K562 (cell line): ENCODE data around the gene TMEM273. TPM values are rescaled to one million over a fixed set of nuclear protein-coding genes. Genes with fewer than 3 reads are reported as not detected.

Experiments
- CCNT2 ChIP-seq: IDR thresholded peaks from 2 replicates; pipeline ENCODE4 v1.6.1; 2011; ENCODE audit warnings: borderline replicate concordance, low read depth, mild to moderate bottlenecking, moderate library complexity, mixed read lengths, low read length; ENCODE audit not compliant: insufficient read length; ENCODE audit errors: extremely low read depth
- CEBPG ChIP-seq, 3 experiments: fragments of 200-800 bp in 1 of 3; sonication (Bioruptor generic) in 1 of 3; sonication (generic) in 1 of 3; formaldehyde crosslinking in 1 of 3; IDR thresholded peaks in 2 of 3; conservative IDR thresholded peaks in 1 of 3; 2 replicates each; pipeline versions ENCODE4 v1.6.1 to v1.8.0; 2016 to 2022; ENCODE audit warnings: missing compliant biosample characterization in 2 of 3, missing genetic modification characterization in 2 of 3, mild to moderate bottlenecking in 1 of 3, missing genetic modification reagents in 1 of 3
- E2F4 ChIP-seq: sonication (generic); formaldehyde crosslinking; IDR thresholded peaks from 2 replicates; pipeline ENCODE4 v1.8.0; 2022; ENCODE audit warnings: mild to moderate bottlenecking, low read depth, missing genetic modification reagents
- FIP1L1 ChIP-seq: fragments of 200-400 bp; formaldehyde crosslinking; IDR thresholded peaks from 2 replicates; pipeline ENCODE4 v1.6.1; 2018; ENCODE audit warnings: mild to moderate bottlenecking, low read depth, low read length; ENCODE audit not compliant: poor library complexity, severe bottlenecking
- GABPA ChIP-seq: fragments of 200-800 bp; sonication (Bioruptor generic); conservative IDR thresholded peaks from 2 replicates; pipeline ENCODE4 v1.6.1; 2016; ENCODE audit warnings: low read depth, missing genetic modification characterization, missing compliant biosample characterization
- GATAD2A ChIP-seq: fragments of 450-650 bp; IDR thresholded peaks from 2 replicates; pipeline ENCODE4 v1.6.1; 2017
- HDAC2 ChIP-seq: fragments of 450-650 bp; IDR thresholded peaks from 2 replicates; pipeline ENCODE4 v1.6.1; 2016; ENCODE audit warnings: mild to moderate bottlenecking
- HEY1 ChIP-seq: fragments of 250-450 bp; sonication (Bioruptor Pico); IDR thresholded peaks from 2 replicates; pipeline ENCODE4 v1.5.0; 2020; ENCODE audit warnings: mild to moderate bottlenecking, moderate library complexity, borderline replicate concordance
- HNRNPH1 ChIP-seq: fragments of 200-400 bp; formaldehyde crosslinking; optimal IDR thresholded peaks from 2 replicates; pipeline ENCODE3; 2017; ENCODE audit warnings: low read depth, mild to moderate bottlenecking, low read length, moderate library complexity
- IRF9 ChIP-seq: fragments of 450-650 bp; IDR thresholded peaks from 2 replicates; pipeline ENCODE4 v1.6.1; 2016; ENCODE audit warnings: missing biosample characterization, missing genetic modification characterization
- KDM1A ChIP-seq, 2 experiments: fragments of 450-650 bp; IDR thresholded peaks; 2 replicates each; pipeline ENCODE4 v1.6.1; 2016; ENCODE audit warnings: mild to moderate bottlenecking in 2 of 2
- MEF2A ChIP-seq: IDR thresholded peaks from 2 replicates; pipeline ENCODE4 v1.6.1; 2011; ENCODE audit warnings: low read depth, mild to moderate bottlenecking, low read length, moderate library complexity; ENCODE audit not compliant: control insufficient read depth
- MTA1 ChIP-seq: fragments of 450-650 bp; IDR thresholded peaks from 2 replicates; pipeline ENCODE4 v1.6.1; 2017; ENCODE audit warnings: borderline replicate concordance
- NR3C1 ChIP-seq: sonication (generic); formaldehyde crosslinking; IDR thresholded peaks from 2 replicates; pipeline ENCODE4 v1.8.1; 2022; ENCODE audit warnings: missing genetic modification reagents
- PTRF ChIP-seq: fragments of 450-650 bp; IDR thresholded peaks from 2 replicates; pipeline ENCODE4 v1.6.1; 2016; ENCODE audit warnings: mild to moderate bottlenecking, missing genetic modification characterization, missing compliant biosample characterization
- SMC3 ChIP-seq: conservative IDR thresholded peaks from 2 replicates; pipeline ENCODE4 v1.6.1; 2011; ENCODE audit warnings: low read depth, low read length, improper control_type of control experiment; ENCODE audit not compliant: insufficient read depth
- TEAD1 ChIP-seq, 2 experiments: fragments of 450-650 bp in 1 of 2; sonication (generic) in 1 of 2; formaldehyde crosslinking; IDR thresholded peaks; 2 replicates each; pipeline versions ENCODE4 v1.4.0 to v1.8.0; 2020 to 2022; ENCODE audit warnings: mild to moderate bottlenecking in 2 of 2, missing genetic modification reagents in 1 of 2
- THRAP3 ChIP-seq: fragments of 450-650 bp; IDR thresholded peaks from 2 replicates; pipeline ENCODE4 v1.6.1; 2016; ENCODE audit warnings: mild to moderate bottlenecking, inconsistent platforms, borderline replicate concordance
- XRCC3 ChIP-seq: fragments of 450-650 bp; IDR thresholded peaks from 2 replicates; pipeline ENCODE4 v1.6.1; 2017; ENCODE audit warnings: mild to moderate bottlenecking, moderate library complexity
- ZBTB17 ChIP-seq: fragments of 450-650 bp; formaldehyde crosslinking; IDR thresholded peaks from 2 replicates; pipeline ENCODE4 v1.4.0; 2020; ENCODE audit warnings: mild to moderate bottlenecking
- ZBTB43 ChIP-seq: sonication (generic); formaldehyde crosslinking; IDR thresholded peaks from 2 replicates; pipeline ENCODE4 v1.8.0; 2023; ENCODE audit warnings: mild to moderate bottlenecking, missing genetic modification reagents
- ZNF324 ChIP-seq: fragments of 250-450 bp; sonication (Bioruptor Pico); IDR thresholded peaks from 2 replicates; pipeline ENCODE4 v1.4.0; 2020; ENCODE audit warnings: mild to moderate bottlenecking
- ZNF445 ChIP-seq: fragments of 250-450 bp; sonication (Bioruptor Pico); IDR thresholded peaks from 2 replicates; pipeline ENCODE4 v1.4.0; 2020; ENCODE audit warnings: low read depth, mild to moderate bottlenecking, moderate library complexity
- polyA plus RNA-seq, 8 experiments: library from polyadenylated mRNA; depleted of rRNA in 4 of 8; stranded (reverse) in 5 of 8; unstranded in 3 of 8; fragments of >200 nt; fragmentation: Nextera tagmentation in 2 of 8; fragmentation: Illumina TruSeq in 1 of 8; extraction: Ambion mirVana in 2 of 8; extraction: Trizol in 1 of 8; gene quantifications; 2 replicates each; pipeline versions ENCODE4 v1.2.1 to v1.2.3, GENCODE V29; 2011 to 2014; ENCODE audit warnings: inconsistent platforms in 1 of 8, missing spikeins in 1 of 8
- total RNA-seq, 7 experiments: library from RNA; depleted of rRNA in 6 of 7; stranded (reverse); fragments of >200 nt in 6 of 7; fragmentation: Illumina TruSeq in 2 of 7; extraction: Trizol in 2 of 7; gene quantifications; 2 replicates each; pipeline versions ENCODE4 v1.2.1 to v1.2.3, GENCODE V29; 2011 to 2021; ENCODE audit warnings: low replicate concordance in 1 of 7
- TF ChIP-seq, protein P1 (sequence below): fragments of 450-650 bp; IDR thresholded peaks from 2 replicates; pipeline ENCODE4 v1.6.1; 2017; ENCODE audit warnings: antibody characterized with exemption

The TMEM273 gene
- total and polyA plus RNA-seq, 9 of the 15 experiments (the other 6 are each of a cell fraction or from before 2014, with no cell fraction given), result 39.2 to 131 (median 95.6) TPM

DNA sequence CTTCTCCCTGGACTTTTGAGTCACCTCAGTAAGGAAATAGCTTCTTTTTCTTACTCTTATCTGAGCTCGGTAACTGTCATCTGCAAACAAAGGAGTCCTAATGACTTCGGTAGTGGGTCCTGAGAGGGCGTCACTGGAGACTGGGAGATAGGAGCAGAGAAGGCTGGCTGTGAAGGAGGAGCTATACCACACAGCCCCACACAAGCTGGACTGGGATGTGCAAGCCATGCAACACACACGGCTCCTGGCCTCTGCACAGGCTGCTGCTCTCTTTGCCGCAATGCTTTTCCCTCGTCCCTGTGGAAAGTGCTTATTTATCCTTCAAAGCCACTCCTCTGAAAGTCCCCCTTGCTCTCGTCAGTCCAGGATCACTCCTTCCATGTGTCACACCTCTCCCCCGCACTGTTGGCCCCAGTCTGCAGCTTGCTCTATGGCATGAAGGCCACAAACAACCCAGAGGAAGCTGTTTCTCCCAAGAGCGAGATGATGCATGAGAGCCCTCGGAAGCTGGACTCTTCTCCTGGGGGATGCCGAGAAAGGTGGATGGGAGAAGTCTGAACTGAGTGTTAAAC lies 14.9 kb downstream of the TMEM273 start (continued):
- TF ChIP-seq GATAD2A, result peak; percentile 73; the same call in 1 of the 2 replicates
- no peak for TF ChIP-seq E2F4 (CRISPR knock-in tag)
- TF ChIP-seq ZBTB17 (CRISPR knock-in tag), result no peak
- TF ChIP-seq GABPA, result peak; percentile 36; the same call in 1 of the 2 replicates
- TF ChIP-seq ZNF324 (CRISPR knock-in tag), result 0 out of 2 replicates have a peak, but pooled peaks have one; percentile 29
- no peak for TF ChIP-seq HNRNPH1
- peak; percentile 58; the same call in 1 of the 2 replicates for TF ChIP-seq HDAC2
- TF ChIP-seq MEF2A, result no peak
- TF ChIP-seq ZNF445 (CRISPR knock-in tag), result no peak
- no peak for TF ChIP-seq SMC3
- TF ChIP-seq TEAD1 (CRISPR knock-in tag; IDR thresholded peaks at IDR 0.05), result no peak
- TF ChIP-seq PTRF (tag), result no peak
- TF ChIP-seq ZBTB43, result no peak
- TF ChIP-seq THRAP3, result no peak
- no peak for TF ChIP-seq NR3C1 (CRISPR knock-in tag)
- no peak for TF ChIP-seq MTA1
- TF ChIP-seq, protein P1, sequence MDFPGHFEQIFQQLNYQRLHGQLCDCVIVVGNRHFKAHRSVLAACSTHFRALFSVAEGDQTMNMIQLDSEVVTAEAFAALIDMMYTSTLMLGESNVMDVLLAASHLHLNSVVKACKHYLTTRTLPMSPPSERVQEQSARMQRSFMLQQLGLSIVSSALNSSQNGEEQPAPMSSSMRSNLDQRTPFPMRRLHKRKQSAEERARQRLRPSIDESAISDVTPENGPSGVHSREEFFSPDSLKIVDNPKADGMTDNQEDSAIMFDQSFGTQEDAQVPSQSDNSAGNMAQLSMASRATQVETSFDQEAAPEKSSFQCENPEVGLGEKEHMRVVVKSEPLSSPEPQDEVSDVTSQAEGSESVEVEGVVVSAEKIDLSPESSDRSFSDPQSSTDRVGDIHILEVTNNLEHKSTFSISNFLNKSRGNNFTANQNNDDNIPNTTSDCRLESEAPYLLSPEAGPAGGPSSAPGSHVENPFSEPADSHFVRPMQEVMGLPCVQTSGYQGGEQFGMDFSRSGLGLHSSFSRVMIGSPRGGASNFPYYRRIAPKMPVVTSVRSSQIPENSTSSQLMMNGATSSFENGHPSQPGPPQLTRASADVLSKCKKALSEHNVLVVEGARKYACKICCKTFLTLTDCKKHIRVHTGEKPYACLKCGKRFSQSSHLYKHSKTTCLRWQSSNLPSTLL, result 0 out of 2 replicates have a peak, but pooled peaks have one; percentile 45
- TF ChIP-seq CEBPG (CRISPR knock-in tag; IDR thresholded peaks at IDR 0.05), result no peak
- TF ChIP-seq CEBPG (tag; conservative IDR thresholded peaks at IDR 0.05 in 1 of 2, IDR thresholded peaks at IDR 0.05 in 1 of 2), result no peak
- no peak for TF ChIP-seq XRCC3
- TF ChIP-seq FIP1L1, result no peak
- TF ChIP-seq KDM1A (IDR thresholded peaks at IDR 0.05), result peak; percentile 28 to 47; a peak in 3 of 4 replicates
- no peak for TF ChIP-seq IRF9 (tag)
- peak; percentile 80 for TF ChIP-seq CCNT2
- no peak for TF ChIP-seq HEY1 (CRISPR knock-in tag)
